Mucosa of gallbladder (tissue), 1 donor: Measurements from ENCODE around the gene L3MBTL1. TPM values are rescaled to one million over a fixed set of nuclear protein-coding genes. Genes with fewer than 3 reads are reported as not detected.

ENCODE experiments used
- DNase-seq: peaks from one replicate; pipeline ENCODE4 v3.0.0-alpha.2; 2020; ENCODE audit warnings: low spot score
- total RNA-seq: library from RNA; stranded (reverse); gene quantifications from one replicate; pipeline ENCODE4 v1.2.1, GENCODE V29; 2021
- donor health status: DM: no; HTN: no; CAD: no.

L3MBTL1 gene
- total RNA-seq, 1 donor from 2014 or later = 23.2 TPM

DNA sequence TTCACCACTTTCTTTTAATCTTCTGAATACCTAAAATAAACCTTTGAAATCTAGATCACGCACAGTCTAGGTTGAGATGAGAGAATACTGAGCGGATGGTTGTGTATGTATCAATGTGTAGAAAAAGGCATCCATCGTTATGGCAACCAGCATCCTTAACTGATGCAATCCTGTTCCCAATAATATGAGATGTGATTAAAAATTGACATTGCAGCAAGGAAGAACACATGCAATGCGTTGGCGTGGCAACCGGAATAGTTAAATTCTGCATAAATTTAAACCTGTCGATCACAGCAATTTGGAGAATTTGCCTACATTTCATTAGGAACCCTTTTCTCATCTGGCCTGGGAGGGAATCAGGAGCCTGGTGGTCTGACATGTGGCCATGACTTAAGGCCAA lies 1.3 kb upstream of the L3MBTL1 start:
- no peak for DNase-seq

GRCh38 chr20:43508106-43508505 lies 609 bp downstream of the L3MBTL1 start:
- no peak for DNase-seq

DNA sequence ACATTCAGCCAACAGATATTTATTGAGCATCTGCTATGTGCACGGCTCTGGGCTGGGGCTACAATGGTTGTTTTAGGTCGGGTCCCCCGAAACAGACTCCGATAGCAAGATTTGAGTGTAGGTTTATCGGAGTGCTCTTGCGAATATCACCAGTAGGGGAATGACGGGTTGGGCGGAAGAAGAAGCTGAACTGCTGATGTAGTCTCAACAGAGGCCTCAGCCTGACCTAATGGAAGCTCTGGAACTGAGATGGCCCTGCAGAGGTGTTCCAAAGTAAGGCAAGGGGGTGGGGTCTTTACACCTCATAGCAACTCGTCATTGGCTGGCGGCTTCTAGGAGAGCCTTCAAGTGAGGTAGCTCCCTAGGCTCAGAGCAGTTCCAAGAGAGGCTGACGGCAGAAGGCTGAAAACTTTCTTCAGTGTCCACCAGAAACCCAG lies 1.1 kb downstream of the L3MBTL1 start:
- DNase-seq = no peak

GRCh38 chr20:43511879-43512278 lies 4.4 kb downstream of the L3MBTL1 start:
- DNase-seq = no peak

GRCh38 chr20:43513372-43513930 lies 6.0 kb downstream of the L3MBTL1 start:
- no peak for DNase-seq

GRCh38 chr20:43513931-43514647 lies 6.6 kb downstream of the L3MBTL1 start:
- DNase-seq = peak; percentile 98

DNA sequence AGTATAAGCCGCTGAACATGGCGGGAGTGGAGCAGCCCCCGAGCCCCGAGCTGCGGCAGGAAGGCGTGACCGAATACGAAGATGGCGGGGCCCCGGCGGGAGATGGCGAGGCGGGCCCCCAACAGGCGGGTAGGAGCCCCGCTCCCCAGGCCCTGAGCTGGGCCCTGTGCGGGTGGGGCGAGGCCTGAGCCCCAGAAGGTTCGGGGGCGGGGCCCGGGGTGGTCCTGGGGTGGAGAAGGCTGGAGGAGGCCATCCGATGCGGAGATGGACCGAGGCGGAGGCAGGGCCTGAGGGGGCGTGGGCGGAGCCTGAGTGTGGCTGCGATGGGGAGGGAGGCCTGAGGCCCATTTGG lies 7.1 kb downstream of the L3MBTL1 start:
- no peak for DNase-seq

DNA sequence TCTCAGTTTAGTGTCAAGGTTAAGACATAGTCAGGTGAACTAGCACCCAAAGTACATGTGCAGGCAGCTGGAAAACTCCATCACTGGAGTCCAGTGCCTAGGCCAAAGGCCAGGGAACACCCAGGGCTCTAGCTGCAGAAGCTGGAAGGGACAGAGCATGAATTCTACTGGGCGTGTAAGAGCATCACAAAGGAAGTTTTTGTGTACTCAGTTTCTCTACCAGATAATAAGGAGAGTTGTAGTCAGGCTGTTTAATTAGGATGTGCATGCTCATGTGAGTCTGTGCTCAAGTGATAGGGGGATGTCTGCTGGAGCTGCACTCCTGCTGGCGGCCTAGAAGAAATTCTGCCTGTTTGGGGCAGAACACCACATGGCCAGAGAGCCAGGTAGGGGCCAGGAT lies 8.1 kb downstream of the L3MBTL1 start:
- no peak for DNase-seq

DNA sequence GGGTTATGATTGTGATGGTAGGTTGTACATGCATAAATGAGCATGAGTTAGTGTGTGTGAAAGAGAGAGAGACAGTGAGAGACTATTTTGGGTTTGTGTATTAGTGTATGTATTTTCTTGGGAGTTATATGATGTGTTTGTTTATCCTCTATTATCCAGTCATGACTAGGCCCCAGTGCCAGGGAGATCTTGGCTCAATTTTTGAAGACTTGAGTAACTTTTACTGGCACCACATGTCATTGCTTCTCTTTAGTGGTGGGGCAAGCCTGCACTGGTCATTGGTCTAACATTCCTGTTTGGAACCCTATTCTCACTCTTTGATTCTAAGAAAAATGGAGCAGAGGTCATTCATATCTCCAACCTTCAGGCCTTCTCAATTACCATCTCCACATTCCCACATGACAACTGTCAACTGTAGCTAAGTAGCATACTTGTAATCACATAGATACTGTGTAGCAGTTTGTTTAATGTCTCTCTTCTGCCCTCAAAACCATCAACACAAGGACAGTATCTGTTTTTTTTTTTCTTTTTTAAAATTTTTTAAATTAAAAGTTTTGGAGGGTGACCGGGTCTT lies 8.8 kb downstream of the L3MBTL1 start:
- no peak for DNase-seq

DNA sequence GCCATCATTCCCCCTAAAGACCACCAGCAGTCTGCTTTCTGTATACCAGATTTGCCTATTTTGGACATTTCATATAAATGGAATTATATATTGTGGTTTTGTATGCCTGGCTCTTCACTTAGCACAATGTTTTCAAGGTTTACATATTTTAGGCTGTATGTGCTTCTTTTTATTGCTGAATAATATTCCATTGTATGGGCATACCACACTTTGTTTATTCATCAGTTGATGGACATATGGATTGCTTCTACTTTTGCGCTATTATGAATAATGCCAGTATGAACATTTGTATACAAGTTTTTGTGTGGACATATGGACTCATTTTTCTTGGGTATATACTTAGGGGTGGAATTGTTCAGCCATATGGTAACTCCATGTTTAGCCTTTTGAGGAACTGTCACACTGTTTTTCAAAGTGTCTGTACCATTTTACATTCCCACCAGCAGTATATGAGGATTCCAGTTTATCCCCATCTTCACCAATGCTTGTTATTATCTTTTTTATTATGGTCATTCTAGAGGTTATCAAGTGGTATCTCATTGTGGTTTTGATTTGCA lies 12.7 kb downstream of the L3MBTL1 start:
- no peak for DNase-seq

- no peak for DNase-seq
Measured at GRCh38 chr20:43525021-43525420, 17.5 kb downstream of the L3MBTL1 start.

GRCh38 chr20:43528258-43528875 lies 20.9 kb downstream of the L3MBTL1 start:
- no peak for DNase-seq

GRCh38 chr20:43529051-43529450 lies 21.6 kb downstream of the L3MBTL1 start:
- DNase-seq = no peak

- DNase-seq = no peak
Measured at GRCh38 chr20:43529457-43530153, 22.1 kb downstream of the L3MBTL1 start.

GRCh38 chr20:43530321-43531090 lies 23.0 kb downstream of the L3MBTL1 start:
- peak; percentile 78 for DNase-seq

GRCh38 chr20:43531091-43531443 lies 23.6 kb downstream of the L3MBTL1 start:
- no peak for DNase-seq

- DNase-seq = no peak
Measured at GRCh38 chr20:43532416-43533055, 25.0 kb downstream of the L3MBTL1 start.

DNA sequence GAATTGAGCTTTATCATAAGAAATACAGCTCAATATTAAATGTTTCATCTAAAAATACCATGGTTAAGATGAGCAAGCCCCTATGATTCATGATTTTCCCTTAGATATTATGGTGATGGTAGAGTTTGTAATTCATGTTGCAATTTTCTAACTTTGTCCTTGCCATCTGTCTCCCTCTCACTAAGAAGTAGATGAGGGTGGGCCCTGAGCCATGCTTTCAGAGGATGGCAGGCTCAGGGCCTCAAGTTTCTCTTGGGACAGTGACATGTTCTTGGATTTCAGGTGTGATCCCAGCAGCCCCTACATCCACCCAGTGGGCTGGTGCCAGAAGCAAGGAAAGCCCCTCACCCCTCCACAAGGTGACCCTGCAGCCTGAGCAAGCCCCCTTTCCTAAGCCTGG lies 25.6 kb downstream of the L3MBTL1 start:
- no peak for DNase-seq

DNA sequence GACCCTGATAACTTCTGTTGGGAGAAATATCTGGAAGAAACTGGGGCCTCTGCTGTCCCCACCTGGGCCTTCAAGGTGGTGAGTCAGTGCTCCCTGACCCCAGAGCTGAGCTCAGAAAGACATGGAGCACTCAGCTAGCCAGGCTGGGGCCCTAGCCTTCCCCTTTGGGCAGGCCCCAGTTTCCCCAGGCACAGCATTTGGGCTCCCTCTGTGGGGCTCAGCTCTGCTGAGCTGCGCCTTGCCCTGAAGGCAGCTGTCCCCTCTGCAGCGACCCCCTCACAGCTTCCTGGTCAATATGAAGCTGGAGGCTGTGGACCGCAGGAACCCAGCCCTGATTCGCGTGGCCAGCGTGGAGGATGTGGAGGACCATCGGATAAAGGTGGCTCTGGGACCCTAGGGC lies 26.5 kb downstream of the L3MBTL1 start:
- no peak for DNase-seq

DNA sequence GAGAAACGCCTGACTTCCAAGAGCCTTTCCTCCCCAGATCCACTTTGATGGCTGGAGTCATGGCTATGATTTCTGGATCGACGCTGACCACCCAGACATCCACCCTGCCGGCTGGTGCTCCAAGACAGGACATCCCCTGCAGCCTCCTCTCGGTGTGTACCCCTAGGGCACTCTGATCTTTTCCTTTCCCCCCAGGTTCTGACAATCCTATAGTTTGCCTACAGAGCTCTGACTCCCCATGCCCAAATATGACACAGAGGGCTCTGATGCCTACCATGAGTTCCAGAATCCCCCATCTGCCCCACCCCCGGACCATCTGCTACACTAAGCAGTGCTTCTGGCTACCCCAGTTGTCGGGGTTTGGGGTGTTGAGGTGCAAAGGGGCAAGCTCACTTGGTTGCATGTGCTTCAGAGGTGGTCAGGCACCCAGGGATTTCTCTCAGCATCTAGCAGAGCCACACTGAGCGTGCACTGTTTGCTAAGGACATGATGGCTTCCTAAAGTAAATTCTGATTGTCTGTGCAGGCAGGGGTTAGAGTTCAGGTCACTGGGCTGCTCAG lies 27.4 kb downstream of the L3MBTL1 start:
- DNase-seq = no peak
